SHP77 (cell line): ENCODE results near the gene KIAA0232.
"Not testable (repeated sequence)": the region's sequence is repeated elsewhere in the genome, so short reads cannot be mapped to it uniquely, and the experiment has no call there.

Experiments used
- DNase-seq, 2 experiments: peaks; one replicate each; lab custom pipeline; 2025; lab: John Stamatoyannopoulos, UW

The KIAA0232 gene

DNA sequence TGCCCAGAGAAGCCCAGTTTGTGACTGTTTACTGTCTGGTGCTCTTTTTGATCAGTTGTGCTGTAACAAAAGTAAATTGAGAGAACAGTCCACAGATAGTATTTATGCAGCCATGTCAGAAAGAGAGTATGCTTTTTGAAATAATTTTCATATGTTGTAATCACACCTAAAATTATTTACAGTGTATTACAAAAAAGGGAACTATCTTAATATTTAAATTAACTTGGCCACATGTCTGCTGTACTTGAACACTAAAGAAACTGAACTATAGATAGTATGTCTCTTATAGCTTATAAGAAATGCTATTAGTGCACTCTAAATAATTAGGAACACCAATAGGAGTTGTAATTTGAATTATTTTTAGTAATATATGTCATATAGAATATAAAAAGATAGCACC lies 30.2 kb downstream of the KIAA0232 start:
- no peak for DNase-seq

DNA sequence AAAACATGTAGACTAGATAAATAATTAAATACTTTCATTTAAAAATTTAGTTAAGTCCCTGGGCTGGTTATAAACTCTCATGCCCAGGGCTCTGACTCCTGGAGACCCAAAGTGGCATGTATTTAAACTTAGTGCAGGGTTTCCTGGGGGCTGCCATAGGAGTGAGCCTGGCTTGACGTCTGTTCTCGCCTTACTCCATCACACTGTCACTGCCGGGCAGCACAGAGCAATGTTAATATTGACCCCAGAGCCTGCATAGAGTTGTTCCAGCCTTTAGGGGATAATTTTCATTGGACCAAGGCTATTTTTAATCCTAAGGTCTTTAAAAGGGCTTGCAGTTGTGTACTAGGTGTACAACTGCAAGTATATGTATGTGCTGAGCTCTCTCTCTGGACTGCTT lies 31.2 kb downstream of the KIAA0232 start:
- no peak for DNase-seq

DNA sequence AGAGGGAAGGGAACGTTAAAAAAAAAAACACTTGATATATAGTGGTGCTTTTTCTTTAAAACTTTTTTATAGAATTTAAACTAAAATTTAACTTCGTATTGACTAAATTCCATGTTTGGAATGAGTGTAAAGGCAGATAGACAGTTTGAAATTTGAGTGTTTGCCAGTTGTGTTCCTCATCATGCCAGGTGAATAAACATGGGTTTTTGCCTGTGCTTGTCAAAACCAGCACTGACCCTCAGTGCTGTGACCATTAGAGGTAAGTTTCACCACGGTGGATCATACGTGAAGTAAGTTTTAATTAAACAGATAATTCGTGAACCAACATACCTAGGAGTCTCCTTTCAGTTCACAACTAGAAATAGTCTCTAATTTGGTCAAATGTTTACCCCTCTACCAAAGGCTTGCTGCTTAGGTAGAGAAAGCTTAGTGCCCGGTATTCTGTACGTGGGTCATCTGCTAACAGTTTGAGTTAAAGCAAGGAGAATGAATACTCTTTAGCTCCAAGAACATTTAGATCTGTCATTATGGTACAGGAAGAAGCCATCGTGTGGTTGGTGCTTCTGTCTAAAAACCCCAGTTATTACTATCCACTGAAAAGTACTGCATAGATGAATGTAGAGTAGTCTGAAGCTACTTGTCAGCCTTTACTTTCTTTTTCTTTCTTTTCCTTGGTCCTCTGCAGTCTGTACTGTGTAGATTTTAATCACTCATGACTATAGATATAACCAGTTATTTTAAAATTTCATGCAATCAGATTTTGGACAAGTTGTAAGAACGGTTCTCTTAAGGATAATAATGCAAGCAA lies 32.7 kb downstream of the KIAA0232 start:
- DNase-seq = no peak

DNA sequence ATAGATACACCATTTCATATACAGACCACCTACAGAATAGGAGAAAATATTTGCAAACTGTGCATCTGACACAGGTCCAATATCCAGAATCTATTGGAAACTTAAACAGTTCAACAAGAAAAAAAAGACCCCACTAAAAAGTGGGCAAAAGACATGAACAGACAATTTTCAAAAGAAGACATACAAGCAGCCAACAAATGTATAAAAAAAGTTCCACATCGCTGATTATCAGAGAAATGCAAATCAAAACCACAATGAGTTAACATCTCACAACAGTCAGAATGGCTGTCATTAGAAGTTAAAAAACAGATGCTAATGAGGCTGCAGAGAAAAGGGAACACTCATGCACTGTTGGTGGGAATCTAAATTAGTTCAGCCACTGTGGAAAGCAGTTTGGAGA lies 36.8 kb downstream of the KIAA0232 start:
- no peak for DNase-seq

DNA sequence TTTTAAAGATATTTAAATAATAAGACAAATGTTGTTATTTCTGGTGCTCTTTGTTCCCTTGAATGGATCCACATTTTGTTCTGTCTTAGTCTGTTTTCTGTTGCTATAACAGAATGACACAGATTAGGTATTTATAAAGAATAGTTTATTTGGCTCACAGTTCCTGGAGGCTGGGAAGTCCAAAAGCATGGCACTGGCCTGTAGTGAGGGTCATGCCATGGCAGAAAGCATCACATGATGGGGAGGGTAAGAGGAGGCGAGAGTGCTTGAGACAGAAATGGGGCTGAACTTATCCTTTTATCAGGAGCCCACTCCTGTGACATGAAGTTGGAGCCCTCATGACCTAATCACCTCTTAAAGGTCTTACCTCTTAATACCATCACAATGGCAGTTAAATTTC lies 38.2 kb downstream of the KIAA0232 start:
- no peak for DNase-seq

DNA sequence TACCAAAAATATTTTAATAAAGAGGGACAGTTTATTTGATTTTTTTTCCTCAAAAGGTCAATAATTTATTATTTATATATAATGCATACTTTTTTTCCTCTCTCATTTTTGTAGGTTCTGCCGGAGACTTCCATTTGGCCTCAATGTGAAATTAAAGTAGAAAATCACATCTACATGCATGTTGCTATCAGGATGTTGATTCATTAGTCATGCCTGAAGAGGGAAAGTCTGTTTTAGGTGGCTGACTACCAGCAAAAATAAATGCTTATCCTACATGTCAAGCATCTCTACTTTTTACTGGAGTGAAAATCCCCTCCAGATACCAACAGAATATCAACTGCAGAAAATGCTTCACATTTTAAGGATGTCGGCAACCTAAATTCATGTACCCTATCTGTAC lies 41.5 kb downstream of the KIAA0232 start:
- DNase-seq = no peak

DNA sequence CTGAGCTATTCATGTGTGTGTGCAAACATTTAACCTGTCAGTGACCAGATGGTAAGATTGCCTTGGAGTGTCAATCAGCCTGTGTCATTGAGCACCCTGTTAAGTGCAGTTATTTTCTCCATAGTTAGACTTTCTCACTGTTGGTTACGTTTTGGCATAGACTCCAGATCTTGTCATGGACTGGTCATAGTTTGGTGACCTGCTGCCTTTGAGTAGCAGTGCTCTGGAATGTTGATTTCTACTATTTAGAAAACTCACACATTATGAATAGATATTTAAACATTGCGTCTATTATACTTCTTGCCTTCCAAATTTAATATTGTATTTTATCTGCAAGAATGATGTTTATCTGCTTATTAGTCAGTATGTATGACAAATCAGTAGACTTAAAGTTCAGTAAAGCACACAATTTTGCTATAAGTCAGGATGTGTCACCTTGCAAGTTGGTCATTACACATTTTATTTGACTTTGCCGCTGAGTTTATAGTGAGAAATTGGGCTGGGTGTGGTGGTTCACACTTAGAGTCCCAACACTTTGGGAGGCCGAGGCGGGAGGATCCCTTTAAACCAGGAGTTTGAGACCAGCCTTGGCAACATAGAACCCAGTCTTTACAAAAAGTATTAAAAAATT lies 42.4 kb downstream of the KIAA0232 start:
- DNase-seq = no peak

DNA sequence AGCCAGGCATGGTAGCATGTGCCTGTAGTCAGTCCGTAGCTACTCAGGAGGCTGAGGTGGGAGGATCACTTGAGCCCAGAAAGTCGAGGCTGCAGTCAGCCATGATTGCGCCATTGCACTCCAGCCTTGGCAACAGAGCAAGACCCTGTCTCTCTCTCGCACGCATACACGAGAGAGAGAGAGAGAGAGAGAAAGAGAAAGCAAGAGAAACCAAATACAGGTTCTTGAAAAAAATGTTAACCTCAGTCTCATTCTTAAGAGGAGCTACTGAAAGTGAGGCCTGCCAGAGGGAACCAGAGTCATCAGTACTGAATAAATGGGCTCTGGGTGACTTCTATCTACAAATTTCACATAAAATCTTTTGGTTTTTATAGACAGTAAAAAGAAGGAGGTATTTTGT lies 42.9 kb downstream of the KIAA0232 start:
- no peak for DNase-seq

DNA sequence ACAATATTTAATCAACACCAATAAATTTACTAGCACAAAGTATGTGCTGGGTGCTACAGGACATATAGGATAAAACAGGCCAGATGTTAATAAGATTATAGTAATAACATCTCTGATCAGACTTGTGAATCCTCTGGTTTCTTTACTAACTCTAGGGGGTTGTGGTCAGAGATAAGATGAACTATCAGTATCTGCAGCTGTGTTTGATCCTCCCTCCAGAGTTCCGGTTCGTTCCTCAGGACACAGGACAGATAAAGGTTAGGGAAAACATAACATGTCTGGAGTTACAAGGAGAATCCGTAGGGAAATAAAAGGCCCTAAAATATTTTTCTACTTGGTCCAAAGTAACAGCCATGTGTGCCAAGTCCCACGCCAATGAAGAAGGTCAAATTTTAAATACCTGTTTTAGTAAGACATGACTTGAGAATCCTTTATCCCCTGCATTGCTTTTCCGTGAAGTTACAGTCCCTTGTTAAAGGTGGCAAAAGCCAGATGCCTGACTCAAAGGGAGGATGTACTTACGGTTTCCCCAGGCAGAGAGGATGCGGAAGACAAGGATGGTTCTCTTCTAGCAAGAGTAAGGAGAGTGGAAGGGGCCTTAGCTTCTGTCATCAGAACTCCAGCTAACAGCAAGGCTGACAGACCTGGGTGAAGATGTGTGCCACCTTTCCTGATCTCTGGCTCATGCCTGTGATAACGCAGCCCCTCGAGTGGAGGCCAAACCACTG lies 44.4 kb downstream of the KIAA0232 start:
- no peak for DNase-seq

DNA sequence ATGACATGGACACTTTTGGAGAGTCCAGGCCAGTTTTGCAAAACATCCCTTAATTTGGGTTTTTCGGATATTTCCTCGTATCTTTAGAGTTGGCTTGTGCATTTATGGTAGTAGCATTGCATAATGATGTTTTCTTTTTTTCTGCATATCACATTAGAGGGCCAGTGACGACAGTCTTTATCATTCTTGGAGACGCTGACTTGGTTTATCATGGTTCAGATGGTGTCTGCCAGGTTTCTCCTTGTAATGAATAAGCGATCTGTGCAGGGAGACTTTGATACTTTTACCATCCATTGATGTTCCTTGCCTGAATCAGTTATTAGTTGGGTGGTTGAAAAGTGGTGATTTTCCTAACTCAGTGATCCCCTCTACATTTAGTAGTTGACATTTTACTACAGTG lies 46.6 kb downstream of the KIAA0232 start:
- DNase-seq = no peak

DNA sequence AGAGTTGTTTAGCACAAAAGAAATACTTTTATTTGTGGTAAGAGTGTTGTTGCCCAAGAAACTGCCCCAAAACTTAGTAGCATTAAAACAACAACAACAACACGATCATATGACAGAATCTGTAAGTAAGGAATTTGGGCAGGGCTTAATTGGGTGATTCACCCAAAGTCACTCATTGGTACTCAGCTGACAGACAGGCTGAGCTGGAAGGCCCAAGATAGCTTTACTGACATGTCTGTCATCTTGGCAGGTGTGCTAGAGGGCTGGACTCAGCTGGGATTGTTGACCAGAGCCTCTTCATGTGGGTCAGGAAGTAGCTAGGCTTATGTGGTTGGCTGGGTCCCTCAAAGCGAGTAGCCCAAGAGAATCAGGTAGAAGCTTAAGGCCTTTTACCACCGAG lies 52.3 kb downstream of the KIAA0232 start:
- DNase-seq = no peak

DNA sequence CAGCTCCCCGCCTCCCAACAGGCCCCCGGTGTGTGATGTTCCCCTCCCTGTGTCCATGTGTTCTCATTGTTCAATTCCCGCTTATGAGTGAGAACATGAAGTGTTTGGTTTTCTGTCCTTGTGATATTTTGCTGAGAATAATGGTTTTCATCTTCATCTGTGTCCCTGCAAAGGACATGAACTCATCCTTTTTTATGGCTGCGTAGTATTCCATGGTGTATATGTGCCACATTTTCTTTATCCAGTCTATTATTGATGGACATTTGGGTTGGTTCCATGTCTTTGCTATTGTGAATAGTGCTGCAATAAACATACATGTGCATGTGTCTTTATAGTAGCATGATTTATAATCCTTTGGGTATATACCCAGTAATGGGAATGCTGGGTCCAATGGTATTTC lies 53.1 kb downstream of the KIAA0232 start:
- not testable (repeated sequence) for DNase-seq

DNA sequence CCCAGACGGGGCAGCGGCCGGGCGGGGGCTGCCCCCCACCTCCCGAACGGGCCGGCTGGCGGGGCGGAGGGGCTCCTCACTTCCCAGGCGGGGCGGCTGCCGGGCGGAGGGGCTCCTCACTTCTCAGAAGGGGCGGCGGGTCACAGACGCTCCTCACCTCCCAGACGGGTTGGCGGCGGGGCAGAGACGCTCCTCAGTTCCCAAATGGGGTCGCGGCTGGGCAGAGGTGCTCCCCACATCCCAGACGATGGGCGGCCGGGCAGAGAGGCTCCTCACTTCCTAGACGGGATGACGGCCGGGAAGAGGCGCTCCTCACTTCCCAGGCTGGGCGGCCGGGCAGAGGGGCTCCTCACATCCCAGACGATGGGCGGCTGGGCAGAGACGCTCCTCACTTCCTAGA lies 54.6 kb downstream of the KIAA0232 start:
- DNase-seq = not testable (repeated sequence)

DNA sequence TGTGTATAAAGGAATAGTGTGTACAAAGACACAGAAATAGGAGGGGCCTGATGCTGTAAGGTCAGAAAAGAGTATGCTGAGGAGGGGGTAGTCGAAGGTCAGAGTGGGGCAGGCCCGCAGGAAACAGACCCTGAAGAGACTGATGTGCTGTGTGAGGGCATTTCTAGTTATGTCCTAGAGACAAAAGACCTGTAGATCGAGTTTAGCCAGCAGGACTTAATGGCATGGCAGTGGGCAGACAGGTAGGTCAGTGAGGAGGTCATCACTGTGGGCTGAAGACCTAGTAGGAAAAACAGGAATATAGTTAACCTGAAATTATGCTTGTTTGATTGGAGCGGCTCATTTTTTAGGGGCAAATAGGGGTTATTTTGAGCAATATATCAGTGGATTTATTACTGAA lies 57.1 kb downstream of the KIAA0232 start:
- no peak for DNase-seq

DNA sequence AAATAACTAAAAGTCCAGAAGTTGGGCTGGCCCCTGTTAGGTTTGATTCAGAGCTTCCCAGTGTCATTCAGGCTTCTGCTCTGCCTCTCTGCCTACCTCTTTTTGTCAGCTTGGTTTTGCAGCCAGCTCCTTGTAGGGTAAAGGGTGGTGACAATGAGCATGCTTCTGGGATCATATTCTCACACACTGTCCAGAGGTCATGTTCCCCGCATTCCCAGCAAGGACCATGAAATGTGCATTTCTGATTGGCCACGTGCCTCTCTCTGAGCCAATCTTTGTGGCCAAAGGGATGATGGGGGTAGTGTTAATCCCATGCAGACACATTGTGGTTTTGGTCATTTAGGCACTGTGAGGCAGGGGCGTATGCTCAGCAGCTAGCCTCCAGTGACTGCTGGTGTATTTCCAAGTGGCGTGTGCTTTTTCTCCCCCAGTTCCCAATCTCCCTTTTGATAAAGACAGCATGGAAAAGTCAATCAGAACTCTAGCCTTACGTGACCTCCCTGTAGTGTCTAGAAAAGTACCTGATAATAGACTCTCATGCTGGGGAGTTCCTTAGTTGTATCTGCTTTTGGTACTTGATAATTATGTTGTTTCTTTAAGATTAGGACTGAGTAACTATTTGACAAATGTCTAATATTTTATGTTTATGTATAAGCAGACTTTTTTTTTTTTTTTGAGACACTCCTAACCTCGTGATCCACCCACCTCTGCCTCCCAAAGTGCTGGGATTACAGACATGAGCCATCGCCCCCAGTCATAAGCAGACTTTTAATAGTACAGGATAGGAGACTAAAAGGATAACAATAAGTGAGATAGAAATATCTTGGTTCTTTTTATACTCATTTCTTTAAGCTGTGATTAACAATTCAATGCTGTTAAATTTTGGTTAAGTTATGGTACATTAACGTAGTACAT lies 57.8 kb downstream of the KIAA0232 start:
- no peak for DNase-seq

DNA sequence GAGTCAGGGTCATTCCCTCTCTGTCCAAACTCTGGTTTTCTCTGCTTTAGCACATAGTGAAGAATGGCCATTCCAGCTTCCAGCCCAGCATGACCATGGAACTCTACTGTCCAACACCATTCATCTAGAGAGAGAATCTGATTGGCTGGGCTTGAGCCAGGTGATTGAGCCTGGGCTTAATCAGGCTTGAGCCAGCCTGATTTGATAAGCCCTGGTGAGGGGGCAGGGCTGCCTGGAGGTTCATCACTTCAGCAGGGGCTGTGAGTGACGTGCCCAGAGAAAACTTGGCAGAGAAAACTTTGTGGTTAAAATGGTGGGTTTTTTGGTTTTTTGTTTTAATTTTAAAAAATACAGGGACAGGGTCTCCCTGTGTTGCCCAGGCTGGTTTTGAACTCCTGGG lies 62.5 kb downstream of the KIAA0232 start:
- DNase-seq = no peak

DNA sequence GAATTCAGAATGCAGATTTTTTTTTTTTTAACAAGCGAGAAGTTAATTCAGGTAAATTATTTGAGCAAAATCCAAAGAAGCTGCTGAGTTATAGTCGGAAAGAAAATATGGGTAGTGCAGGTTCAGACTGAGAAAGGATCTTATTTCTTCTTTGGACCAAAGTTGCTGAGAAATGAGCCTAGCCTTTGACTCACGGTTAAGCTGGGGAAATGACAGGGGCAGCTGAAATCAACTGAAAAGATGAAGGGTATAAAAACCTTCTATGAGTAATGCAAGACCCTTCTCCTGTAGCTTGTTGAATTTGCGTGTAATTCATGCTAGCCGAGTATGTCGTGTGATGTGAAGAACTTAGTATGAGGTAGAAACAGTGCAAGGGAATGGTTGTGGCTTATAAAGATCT lies 63.0 kb downstream of the KIAA0232 start:
- no peak for DNase-seq

DNA sequence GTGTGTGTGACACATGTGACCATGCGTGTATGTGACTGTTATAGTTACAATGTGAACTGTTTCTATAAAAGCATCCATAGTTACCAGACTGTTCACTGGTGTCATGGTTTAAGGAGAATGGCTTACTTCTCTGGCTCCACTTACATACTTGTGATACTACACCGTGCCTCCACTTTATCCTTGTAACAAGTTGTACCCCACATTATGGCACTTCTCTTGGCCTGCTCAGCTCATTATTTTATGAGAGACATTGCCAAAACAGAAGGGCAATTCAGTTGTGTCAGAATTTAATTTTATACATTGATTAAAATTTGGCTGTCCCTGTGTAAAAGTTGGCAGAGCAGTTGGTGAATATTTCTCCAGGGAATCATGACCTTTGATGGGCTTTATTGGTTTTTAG lies 64.7 kb downstream of the KIAA0232 start:
- no peak for DNase-seq

DNA sequence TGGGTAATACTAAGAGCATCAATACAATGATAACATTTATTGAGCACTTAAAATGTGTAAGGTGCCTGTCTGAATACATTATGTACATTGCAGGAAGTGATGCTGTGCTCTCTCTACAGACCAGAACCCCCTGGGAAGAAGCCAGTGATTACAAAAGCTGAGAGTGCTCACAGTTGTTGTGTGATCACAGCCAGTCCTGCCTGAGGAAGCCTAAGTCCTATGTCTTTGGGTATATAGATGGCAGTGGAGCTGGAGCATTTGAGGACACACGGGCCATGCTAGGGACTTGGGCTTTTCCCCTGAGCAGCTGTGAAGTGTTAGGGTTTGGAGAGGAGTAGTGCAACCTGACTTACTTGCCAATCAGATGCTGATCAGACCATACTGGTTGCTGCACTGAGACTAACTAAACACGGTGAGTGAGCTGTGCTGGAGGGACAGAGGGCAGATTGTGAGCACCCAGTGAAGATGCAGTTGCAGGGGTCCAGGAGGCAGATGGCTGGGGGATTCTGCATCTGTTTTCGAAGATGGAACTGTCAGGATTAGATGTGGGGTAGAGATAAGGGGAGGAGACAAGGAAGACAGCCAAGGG lies 66.3 kb downstream of the KIAA0232 start:
- DNase-seq = no peak

DNA sequence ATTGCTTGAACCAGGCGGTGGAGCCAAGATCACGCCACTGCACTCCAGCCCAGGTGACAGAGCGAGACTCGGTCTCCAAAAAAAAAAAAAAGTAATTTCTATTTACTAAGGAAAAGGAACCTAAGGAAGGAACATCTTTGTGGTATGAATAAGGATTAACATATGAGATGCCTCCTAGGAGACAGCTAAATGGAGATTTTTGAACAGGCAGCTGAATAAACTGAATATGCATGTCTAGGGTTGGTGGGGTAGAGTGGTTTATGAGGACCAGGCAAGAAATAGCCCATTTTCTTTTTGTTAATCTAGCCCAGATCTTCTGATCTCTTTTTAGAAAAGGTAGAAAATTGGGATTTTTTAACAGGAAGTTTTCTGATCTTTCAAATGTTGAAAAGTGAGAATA lies 67.2 kb downstream of the KIAA0232 start:
- DNase-seq = no peak

DNA sequence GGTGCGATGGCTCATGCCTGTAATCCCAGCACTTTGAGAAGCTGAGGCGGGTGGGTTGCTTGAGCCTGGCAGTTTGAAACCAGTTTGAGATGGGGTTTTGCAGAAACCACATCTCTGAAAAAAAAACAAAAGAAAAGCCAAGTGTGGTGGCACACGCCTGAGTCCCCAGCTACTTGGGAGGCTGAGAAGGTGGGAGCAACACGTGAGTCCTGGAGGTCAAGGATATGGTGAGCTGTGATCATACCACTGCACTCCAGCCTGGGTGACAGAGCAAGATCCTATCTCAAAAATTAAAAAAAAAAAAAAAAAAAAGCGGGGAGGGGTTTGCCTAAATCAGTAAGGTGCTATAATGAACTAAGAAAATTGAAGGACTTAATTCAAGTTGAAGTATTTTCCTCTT lies 68.9 kb downstream of the KIAA0232 start:
- DNase-seq = no peak

DNA sequence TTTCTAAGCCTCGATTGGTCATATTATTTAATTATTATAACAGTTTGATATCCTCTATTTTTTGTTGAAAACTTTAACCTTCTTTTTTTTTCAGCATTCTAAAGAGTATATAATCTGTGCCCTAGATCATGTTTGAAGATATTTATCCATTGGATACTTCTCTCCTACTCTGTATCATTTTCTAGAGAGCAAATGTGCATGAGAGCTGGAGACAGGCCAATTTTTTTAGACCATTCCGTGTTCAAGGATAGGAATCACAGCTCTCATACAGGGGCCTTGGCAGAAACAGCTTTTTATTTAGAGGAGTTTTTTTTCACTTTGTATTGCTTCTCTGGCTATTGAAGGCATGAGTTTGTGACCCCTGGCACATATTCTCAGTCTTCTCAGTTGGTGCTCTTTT lies 69.4 kb downstream of the KIAA0232 start:
- no peak for DNase-seq
